ENCODE measurements around the gene TBL1X. TPM values are rescaled to one million over a fixed set of nuclear protein-coding genes. Genes with fewer than 3 reads are reported as not detected.

The TBL1X gene
- total and polyA plus RNA-seq, 2 of the 13 experiments (the other 11 are each of a cell fraction or from before 2014, with no cell fraction given), result 17.6 to 19.9 TPM

DNA sequence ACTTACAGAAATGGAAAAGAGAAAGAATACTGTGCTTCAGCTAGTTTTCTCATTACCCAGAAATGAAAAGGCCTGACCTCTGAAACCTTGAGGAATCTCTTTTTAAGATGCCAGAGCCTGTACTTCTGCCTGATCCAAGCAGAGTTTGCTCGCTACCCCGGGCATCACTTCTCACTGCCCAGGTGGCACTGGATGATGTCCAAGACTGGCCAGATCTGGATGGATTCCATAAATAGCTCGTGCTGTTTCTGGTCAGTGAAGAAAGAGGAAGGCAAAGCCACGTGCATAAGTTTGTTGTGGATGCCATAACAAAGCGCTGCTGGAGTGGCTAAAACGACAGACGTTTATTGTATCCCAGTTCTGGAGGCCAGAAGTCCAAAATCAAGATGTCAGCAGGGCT lies 133.5 kb downstream of the TBL1X start:
- DNase-seq (ENCODE audit: low spot score), result no peak
- in situ Hi-C loops (cut with HindIII; ENCODE audit: extremely low pct_ligation_motif_present, low pct_unique_long_range_greater_than_20kb), result no loop called here
- H3K27ac ChIP-seq (ENCODE audit: extremely low read length, insufficient read depth, low read length), result no peak overlapping the region

DNA sequence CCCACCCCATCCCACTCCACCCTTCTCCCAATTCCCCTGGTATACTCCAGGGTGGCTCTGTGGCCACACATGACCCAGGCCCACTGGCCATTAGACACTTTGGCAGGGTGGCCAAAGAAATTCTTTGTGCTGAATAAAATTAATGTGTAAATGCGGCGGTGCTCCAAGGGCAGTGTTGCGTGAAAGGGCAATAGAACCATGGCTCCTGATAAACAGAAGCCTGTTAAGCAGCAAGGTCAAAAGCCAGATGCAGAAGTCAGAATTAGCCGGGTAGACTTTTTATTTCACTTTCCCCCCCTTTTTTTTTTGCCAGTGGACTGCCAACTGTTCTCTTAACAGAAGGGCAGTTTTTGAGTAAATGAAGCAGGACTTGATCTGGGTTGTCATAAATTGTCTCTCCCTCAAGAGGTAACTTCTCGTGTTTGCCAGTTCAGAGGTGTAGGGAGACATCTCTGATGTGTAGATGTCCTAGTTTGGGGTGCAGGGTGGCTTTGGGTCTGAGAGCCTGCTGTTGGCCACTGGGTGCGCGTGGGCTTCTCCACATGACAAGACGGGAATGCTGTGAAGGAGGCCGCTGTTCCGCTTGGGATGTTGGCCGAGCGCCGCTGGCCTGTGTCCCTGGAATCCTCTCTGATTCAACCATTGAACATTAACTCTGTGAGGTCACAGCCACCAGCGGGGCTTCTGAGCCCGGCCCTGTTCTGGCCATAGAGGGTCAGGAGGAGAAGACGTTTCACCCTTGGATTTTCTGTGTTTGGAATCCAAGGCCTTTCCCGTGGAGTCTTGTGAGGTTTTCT lies 139.5 kb downstream of the TBL1X start:
- no peaks in the 10 kb centered on the region for H3K27me3 ChIP-seq (ENCODE audit: control insufficient read depth in 1 of 2, insufficient read depth in 2 of 2, low read length in 2 of 2)
- 98% methylated on average over 7 of the region's 17 CpGs for WGBS (ENCODE audit: low lambda C conversion rate)
- DNase-seq (ENCODE audit: low spot score) (no peak), ATAC-seq (no peak), FAIRE-seq (no peak)
- H3K27ac ChIP-seq (ENCODE audit: extremely low read length, insufficient read depth, low read length), result no peak overlapping the region
- CTCF ChIA-PET (ENCODE audit: low intra/inter-chr PET ratio, low total read pairs), result no interaction called here
- H2AFZ ChIP-seq (ENCODE audit: low read length), result no peak overlapping the region
- TF ChIP-seq, protein P1, sequence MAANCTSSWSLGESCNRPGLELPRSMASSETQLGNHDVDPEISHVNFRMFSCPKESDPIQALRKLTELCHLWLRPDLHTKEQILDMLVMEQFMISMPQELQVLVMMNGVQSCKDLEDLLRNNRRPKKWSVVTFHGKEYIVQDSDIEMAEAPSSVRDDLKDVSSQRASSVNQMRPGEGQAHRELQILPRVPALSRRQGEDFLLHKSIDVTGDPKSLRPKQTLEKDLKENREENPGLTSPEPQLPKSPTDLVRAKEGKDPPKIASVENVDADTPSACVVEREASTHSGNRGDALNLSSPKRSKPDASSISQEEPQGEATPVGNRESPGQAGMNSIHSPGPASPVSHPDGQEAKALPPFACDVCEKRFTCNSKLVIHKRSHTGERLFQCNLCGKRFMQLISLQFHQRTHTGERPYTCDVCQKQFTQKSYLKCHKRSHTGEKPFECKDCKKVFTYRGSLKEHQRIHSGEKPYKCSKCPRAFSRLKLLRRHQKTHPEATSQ (CRISPR knock-in tag; IDR thresholded peaks at IDR 0.05; ENCODE audit: borderline replicate concordance), result no peak
- TF ChIP-seq, protein P2, sequence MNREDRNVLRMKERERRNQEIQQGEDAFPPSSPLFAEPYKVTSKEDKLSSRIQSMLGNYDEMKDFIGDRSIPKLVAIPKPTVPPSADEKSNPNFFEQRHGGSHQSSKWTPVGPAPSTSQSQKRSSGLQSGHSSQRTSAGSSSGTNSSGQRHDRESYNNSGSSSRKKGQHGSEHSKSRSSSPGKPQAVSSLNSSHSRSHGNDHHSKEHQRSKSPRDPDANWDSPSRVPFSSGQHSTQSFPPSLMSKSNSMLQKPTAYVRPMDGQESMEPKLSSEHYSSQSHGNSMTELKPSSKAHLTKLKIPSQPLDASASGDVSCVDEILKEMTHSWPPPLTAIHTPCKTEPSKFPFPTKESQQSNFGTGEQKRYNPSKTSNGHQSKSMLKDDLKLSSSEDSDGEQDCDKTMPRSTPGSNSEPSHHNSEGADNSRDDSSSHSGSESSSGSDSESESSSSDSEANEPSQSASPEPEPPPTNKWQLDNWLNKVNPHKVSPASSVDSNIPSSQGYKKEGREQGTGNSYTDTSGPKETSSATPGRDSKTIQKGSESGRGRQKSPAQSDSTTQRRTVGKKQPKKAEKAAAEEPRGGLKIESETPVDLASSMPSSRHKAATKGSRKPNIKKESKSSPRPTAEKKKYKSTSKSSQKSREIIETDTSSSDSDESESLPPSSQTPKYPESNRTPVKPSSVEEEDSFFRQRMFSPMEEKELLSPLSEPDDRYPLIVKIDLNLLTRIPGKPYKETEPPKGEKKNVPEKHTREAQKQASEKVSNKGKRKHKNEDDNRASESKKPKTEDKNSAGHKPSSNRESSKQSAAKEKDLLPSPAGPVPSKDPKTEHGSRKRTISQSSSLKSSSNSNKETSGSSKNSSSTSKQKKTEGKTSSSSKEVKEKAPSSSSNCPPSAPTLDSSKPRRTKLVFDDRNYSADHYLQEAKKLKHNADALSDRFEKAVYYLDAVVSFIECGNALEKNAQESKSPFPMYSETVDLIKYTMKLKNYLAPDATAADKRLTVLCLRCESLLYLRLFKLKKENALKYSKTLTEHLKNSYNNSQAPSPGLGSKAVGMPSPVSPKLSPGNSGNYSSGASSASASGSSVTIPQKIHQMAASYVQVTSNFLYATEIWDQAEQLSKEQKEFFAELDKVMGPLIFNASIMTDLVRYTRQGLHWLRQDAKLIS (CRISPR knock-in tag; IDR thresholded peaks at IDR 0.05), result no peak
- TF ChIP-seq TRIM24 (CRISPR knock-in tag; IDR thresholded peaks at IDR 0.05) (no peak), NR3C1 (CRISPR knock-in tag; IDR thresholded peaks at IDR 0.05) (no peak), IRX3 (CRISPR knock-in tag; IDR thresholded peaks at IDR 0.05; ENCODE audit: borderline replicate concordance, low read depth) (no peak)
- TF ChIP-seq, protein P3, sequence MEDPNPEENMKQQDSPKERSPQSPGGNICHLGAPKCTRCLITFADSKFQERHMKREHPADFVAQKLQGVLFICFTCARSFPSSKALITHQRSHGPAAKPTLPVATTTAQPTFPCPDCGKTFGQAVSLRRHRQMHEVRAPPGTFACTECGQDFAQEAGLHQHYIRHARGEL (CRISPR knock-in tag; IDR thresholded peaks at IDR 0.05), result no peak
- H3K9ac ChIP-seq (ENCODE audit: insufficient read depth, low read depth, low read length), result no peak overlapping the region
- no TSS peak for BruUV-seq (replicated peaks)
- H3K79me2 ChIP-seq (ENCODE audit: insufficient read depth, low read length), result peaks cover 12% of the 10 kb centered on the region
- H3K4me3 ChIP-seq (replicated peaks in 1 of 3; ENCODE audit: insufficient read depth in 1 of 3, low read depth in 2 of 3, low read length in 3 of 3), result no peak overlapping the region
- intact Hi-C loops (cut with micrococcal nuclease; ENCODE audit: unreplicated experiment), result no loop called here
- no peak overlapping the region for H3K4me2 ChIP-seq (ENCODE audit: low read depth, low read length)
- in situ Hi-C loops (cut with HindIII; ENCODE audit: extremely low pct_ligation_motif_present, low pct_unique_long_range_greater_than_20kb), result no loop called here
- 0 out of 2 replicates have a peak, but pooled peaks cover 2% of the 10 kb centered on the region for H4K20me1 ChIP-seq (ENCODE audit: insufficient read depth, low read length)
- POLR2A ChIA-PET, result no interaction called here
- H3K4me1 ChIP-seq (ENCODE audit: insufficient read depth, low read length), result peaks cover 20% of the 10 kb centered on the region
- H3K36me3 ChIP-seq (replicated peaks in 1 of 2; ENCODE audit: control insufficient read depth in 1 of 2, insufficient read depth in 2 of 2, low read length in 2 of 2), result peaks cover 1 to 4% of the 10 kb centered on the region in 2 experiments; a peak in 2 of 5 replicates
- H3K9me3 ChIP-seq (ENCODE audit: low read length), result no peaks in the 10 kb centered on the region

More for the DNA sequence above, 133.5 kb downstream of the TBL1X start:
- ChIA-PET CTCF (ENCODE audit: low intra/inter-chr PET ratio, low total read pairs) (no interaction called here), POLR2A (no interaction called here)
- no peak overlapping the region for H3K4me3 ChIP-seq (replicated peaks in 1 of 3; ENCODE audit: insufficient read depth in 1 of 3, low read depth in 2 of 3, low read length in 3 of 3)
- H3K4me2 ChIP-seq (ENCODE audit: low read depth, low read length), result no peak overlapping the region
- TF ChIP-seq, protein P4, sequence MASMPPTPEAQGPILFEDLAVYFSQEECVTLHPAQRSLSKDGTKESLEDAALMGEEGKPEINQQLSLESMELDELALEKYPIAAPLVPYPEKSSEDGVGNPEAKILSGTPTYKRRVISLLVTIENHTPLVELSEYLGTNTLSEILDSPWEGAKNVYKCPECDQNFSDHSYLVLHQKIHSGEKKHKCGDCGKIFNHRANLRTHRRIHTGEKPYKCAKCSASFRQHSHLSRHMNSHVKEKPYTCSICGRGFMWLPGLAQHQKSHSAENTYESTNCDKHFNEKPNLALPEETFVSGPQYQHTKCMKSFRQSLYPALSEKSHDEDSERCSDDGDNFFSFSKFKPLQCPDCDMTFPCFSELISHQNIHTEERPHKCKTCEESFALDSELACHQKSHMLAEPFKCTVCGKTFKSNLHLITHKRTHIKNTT (CRISPR knock-in tag; IDR thresholded peaks at IDR 0.05), result no peak
- TF ChIP-seq BHLHE40 (IDR thresholded peaks at IDR 0.05; ENCODE audit: low read length) (no peak), ZNF382 (CRISPR knock-in tag; IDR thresholded peaks at IDR 0.05; ENCODE audit: borderline replicate concordance) (no peak), FOSL1 (CRISPR knock-in tag; IDR thresholded peaks at IDR 0.05; ENCODE audit: borderline replicate concordance) (no peak), STAG1 (CRISPR knock-in tag; IDR thresholded peaks at IDR 0.05) (no peak), ZNF441 (CRISPR knock-in tag; IDR thresholded peaks at IDR 0.05; ENCODE audit: borderline replicate concordance) (no peak), PAWR (CRISPR knock-in tag; IDR thresholded peaks at IDR 0.05; ENCODE audit: borderline replicate concordance) (no peak)
- BruUV-seq (replicated peaks), result no TSS peak
- WGBS (ENCODE audit: low lambda C conversion rate), result 80% methylated on average over 1 of the region's 7 CpGs
- peaks cover 2% of the 10 kb centered on the region for H3K79me2 ChIP-seq (ENCODE audit: insufficient read depth, low read length)
- no peak for FAIRE-seq
- H4K20me1 ChIP-seq (ENCODE audit: insufficient read depth, low read length), result peaks cover 4% of the 10 kb centered on the region; the same call in 1 of the 2 replicates
- H3K36me3 ChIP-seq (replicated peaks in 1 of 2; ENCODE audit: control insufficient read depth in 1 of 2, insufficient read depth in 2 of 2, low read length in 2 of 2), result 0 out of 5 replicates have a peak, but pooled peaks cover 0 to 1% of the 10 kb centered on the region in 2 experiments
- H3K9me3 ChIP-seq (ENCODE audit: low read length), result no peaks in the 10 kb centered on the region
- no peaks in the 10 kb centered on the region for H3K4me1 ChIP-seq (ENCODE audit: insufficient read depth, low read length)
- intact Hi-C loops (cut with micrococcal nuclease; ENCODE audit: unreplicated experiment), result no loop called here
- no peak overlapping the region for H2AFZ ChIP-seq (ENCODE audit: low read length)
- no peak for ATAC-seq
- no peaks in the 10 kb centered on the region for H3K27me3 ChIP-seq (ENCODE audit: control insufficient read depth in 1 of 2, insufficient read depth in 2 of 2, low read length in 2 of 2)
- no peak overlapping the region for H3K9ac ChIP-seq (ENCODE audit: insufficient read depth, low read depth, low read length)
